Erythroblast (primary cell): ENCODE data around the gene DRC3.

Experiments
- GATA1 ChIP-seq: IDR thresholded peaks from 2 replicates; pipeline ENCODE4 v1.6.1; 2011; ENCODE audit warnings: low read depth, mild to moderate bottlenecking, control low read depth, low read length, moderate library complexity
- POLR2A ChIP-seq: IDR thresholded peaks from 2 replicates; pipeline ENCODE4 v1.6.1; 2011; ENCODE audit warnings: mild to moderate bottlenecking, low read length

DNA sequence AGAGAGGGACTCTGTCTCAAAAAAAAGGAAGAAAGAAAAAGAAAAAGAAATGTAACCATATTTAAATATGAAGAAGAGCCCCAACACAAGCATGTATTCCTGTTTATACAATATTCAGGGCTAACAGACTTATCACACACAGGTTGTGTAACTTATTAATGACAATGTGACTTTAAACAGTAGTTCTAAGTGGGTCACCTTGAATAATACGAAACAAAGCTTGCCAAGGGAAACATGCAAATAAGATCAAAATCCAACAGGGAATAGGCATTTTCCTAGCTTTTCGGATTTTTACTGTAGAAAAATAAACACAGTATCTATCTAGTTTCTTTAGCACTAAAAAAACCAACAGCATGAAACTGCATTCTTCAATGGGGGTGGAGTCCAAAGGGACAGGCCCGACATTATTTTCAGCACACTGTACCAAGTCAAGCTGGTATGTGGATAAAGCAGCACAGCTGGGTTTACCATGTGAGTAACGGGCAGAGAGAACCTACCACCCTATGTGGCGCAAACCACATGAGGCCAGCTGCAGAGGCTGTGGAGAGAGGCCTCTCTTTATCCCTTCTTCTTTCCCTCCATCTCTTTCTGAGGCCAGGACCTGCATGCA is 45.7 kb upstream of the DRC3 start:
- TF ChIP-seq POLR2A = no peak
- TF ChIP-seq GATA1 = no peak
